WTC11 (cell line): ENCODE results near the gene MRTFA. TPM values are rescaled to one million over a fixed set of nuclear protein-coding genes. Genes with fewer than 3 reads are reported as not detected.

Experiments used
- ATAC-seq: fragments of 200-7000 bp; cut with Tn5 transposase; 2 replicates; pipeline ENCODE4 v1.10.0; 2021; ENCODE audit warnings: mild to moderate bottlenecking, moderate library complexity
- CTCF ChIA-PET: fragments of 300-600 bp; sonication (Branson Sonifier 250); formaldehyde crosslinking; loops from one replicate; lab custom pipeline; 2021; ENCODE audit warnings: antibody characterized with exemption; lab: Charles Lee
- POLR2A ChIA-PET: fragments of 350-600 bp; sonication (Branson Sonifier 250); formaldehyde crosslinking; loops from one replicate; lab custom pipeline; 2021; ENCODE audit warnings: antibody characterized with exemption; lab: Charles Lee
- DNase-seq: peaks from one replicate; pipeline ENCODE4 v3.0.0; 2021; ENCODE audit warnings: low spot score
- H3K27ac Mint-ChIP-seq: 2 replicates; pipeline ENCODE4 v1.8.0; 2021; ENCODE audit warnings: mixed read lengths
- H3K27me3 Mint-ChIP-seq: 2 replicates; pipeline ENCODE4 v1.8.0; 2021; ENCODE audit warnings: low read depth, mild to moderate bottlenecking, moderate library complexity, mixed read lengths
- H3K36me3 Mint-ChIP-seq: 2 replicates; pipeline ENCODE4 v1.8.0; 2021; ENCODE audit warnings: mixed read lengths
- H3K4me1 Mint-ChIP-seq: 2 replicates; pipeline ENCODE4 v1.8.0; 2022; ENCODE audit warnings: mixed read lengths
- H3K4me3 Mint-ChIP-seq: 2 replicates; pipeline ENCODE4 v1.8.0; 2021; ENCODE audit warnings: mild to moderate bottlenecking, moderate library complexity, mixed read lengths
- H3K9me3 Mint-ChIP-seq: 2 replicates; pipeline ENCODE4 v1.8.0; 2021; ENCODE audit warnings: mixed read lengths
- ATF1 ChIP-seq: sonication (generic); formaldehyde crosslinking; IDR thresholded peaks from 2 replicates; pipeline ENCODE4 v1.8.1; 2023; ENCODE audit warnings: mild to moderate bottlenecking, moderate library complexity, missing genetic modification reagents
- ATF2 ChIP-seq: sonication (generic); formaldehyde crosslinking; IDR thresholded peaks from 2 replicates; pipeline ENCODE4 v1.8.1; 2022; ENCODE audit warnings: low read depth, missing genetic modification reagents, borderline replicate concordance
- ATF6 ChIP-seq: sonication (generic); formaldehyde crosslinking; IDR thresholded peaks from 2 replicates; pipeline ENCODE4 v1.8.1; 2023; ENCODE audit warnings: mild to moderate bottlenecking, missing genetic modification reagents
- E2F1 ChIP-seq: sonication (generic); formaldehyde crosslinking; IDR thresholded peaks from 2 replicates; pipeline ENCODE4 v1.8.0; 2022; ENCODE audit warnings: mild to moderate bottlenecking, missing genetic modification reagents
- EMX1 ChIP-seq: fragments of 250-450 bp; sonication (Bioruptor Pico); IDR thresholded peaks from 2 replicates; pipeline ENCODE4 v1.8.0; 2021; ENCODE audit warnings: mild to moderate bottlenecking
- FOXJ3 ChIP-seq: sonication (generic); formaldehyde crosslinking; IDR thresholded peaks from 2 replicates; pipeline ENCODE4 v1.9.0; 2021; ENCODE audit warnings: missing genetic modification reagents, mild to moderate bottlenecking, borderline replicate concordance
- GRHL2 ChIP-seq: fragments of 250-450 bp; sonication (Bioruptor Pico); IDR thresholded peaks from 2 replicates; pipeline ENCODE4 v1.8.0; 2022; ENCODE audit warnings: mild to moderate bottlenecking, moderate library complexity; ENCODE audit not compliant: insufficient replicate concordance, severe bottlenecking
- HMGA2 ChIP-seq: fragments of 250-450 bp; sonication (Bioruptor Pico); IDR thresholded peaks from 2 replicates; pipeline ENCODE4 v1.4.0; 2021; ENCODE audit warnings: mild to moderate bottlenecking, moderate library complexity
- IRF1 ChIP-seq: sonication (generic); formaldehyde crosslinking; IDR thresholded peaks from 2 replicates; pipeline ENCODE4 v1.8.0; 2023; ENCODE audit warnings: missing genetic modification reagents
- MLX ChIP-seq: sonication (generic); formaldehyde crosslinking; IDR thresholded peaks from 2 replicates; pipeline ENCODE4 v1.8.1; 2023; ENCODE audit warnings: mild to moderate bottlenecking, missing genetic modification reagents, moderate library complexity
- NR2C2 ChIP-seq: sonication (generic); formaldehyde crosslinking; IDR thresholded peaks from 2 replicates; pipeline ENCODE4 v1.8.0; 2022; ENCODE audit warnings: mild to moderate bottlenecking, missing genetic modification reagents
- PREB ChIP-seq: sonication (generic); formaldehyde crosslinking; IDR thresholded peaks from 2 replicates; pipeline ENCODE4 v1.8.1; 2022; ENCODE audit warnings: mild to moderate bottlenecking, missing genetic modification reagents, moderate library complexity, borderline replicate concordance
- TCF7 ChIP-seq: sonication (generic); formaldehyde crosslinking; IDR thresholded peaks from 2 replicates; pipeline ENCODE4 v1.8.0; 2022; ENCODE audit warnings: mild to moderate bottlenecking, low read depth, missing genetic modification reagents, moderate library complexity
- ZMAT4 ChIP-seq: fragments of 250-450 bp; sonication (Bioruptor Pico); IDR thresholded peaks from 2 replicates; pipeline ENCODE4 v1.9.0; 2021; ENCODE audit warnings: mild to moderate bottlenecking
- ZNF121 ChIP-seq: sonication (generic); formaldehyde crosslinking; IDR thresholded peaks from 2 replicates; pipeline ENCODE4 v1.8.0; 2023; ENCODE audit warnings: missing genetic modification reagents
- ZNF281 ChIP-seq: sonication (generic); formaldehyde crosslinking; IDR thresholded peaks from 2 replicates; pipeline ENCODE4 v1.8.0; 2023; ENCODE audit warnings: mild to moderate bottlenecking, missing genetic modification reagents
- total RNA-seq: library from RNA; stranded (reverse); gene quantifications from 3 replicates; pipeline ENCODE4 v1.2.3, GENCODE V29; 2021

The MRTFA gene
- total RNA-seq, 1 experiment from 2014 or later, result 48.4 TPM

GRCh38 chr22:40364431-40364830 is 272.1 kb downstream of the MRTFA start:
- H3K36me3 Mint-ChIP-seq, result peaks cover 90% of the 10 kb centered on the region
- ATAC-seq, result no peak
- POLR2A ChIA-PET, result no interaction called here

GRCh38 chr22:40363059-40363458 is 273.5 kb downstream of the MRTFA start:
- CTCF ChIA-PET, result no interaction called here
- Mint-ChIP-seq H3K36me3 (peaks cover 97% of the 10 kb centered on the region), H3K4me1 (no peaks in the 10 kb centered on the region), H3K9me3 (no peaks in the 10 kb centered on the region), H3K4me3 (no peak overlapping the region), H3K27ac (no peak overlapping the region), H3K27me3 (no peaks in the 10 kb centered on the region)
- POLR2A ChIA-PET, result no interaction called here
- ATAC-seq, result no peak
- TF ChIP-seq IRF1 (no peak), TCF7 (CRISPR knock-in tag) (no peak), E2F1 (no peak), ATF6 (CRISPR knock-in tag) (no peak), ZMAT4 (CRISPR knock-in tag) (no peak), ZNF121 (CRISPR knock-in tag) (no peak)
- DNase-seq, result no peak

More at GRCh38 chr22:40364431-40364830, 272.1 kb downstream of the MRTFA start:
- no peaks in the 10 kb centered on the region for H3K27me3 Mint-ChIP-seq
- H3K9me3 Mint-ChIP-seq, result no peaks in the 10 kb centered on the region
- no peaks in the 10 kb centered on the region for H3K4me1 Mint-ChIP-seq
- DNase-seq, result no peak
- TF ChIP-seq ATF1 (no peak), ZNF281 (CRISPR knock-in tag) (no peak), MLX (CRISPR knock-in tag) (no peak), PREB (no peak), HMGA2 (no peak), GRHL2 (CRISPR knock-in tag) (no peak), EMX1 (CRISPR knock-in tag) (no peak), FOXJ3 (CRISPR knock-in tag) (no peak), ATF2 (CRISPR knock-in tag) (no peak), NR2C2 (CRISPR knock-in tag) (no peak)
- no peak overlapping the region for H3K4me3 Mint-ChIP-seq
- H3K27ac Mint-ChIP-seq, result peak overlapping the region; percentile 17; the same call in 1 of the 2 replicates
- CTCF ChIA-PET, result no interaction called here
